Activated effector memory CD4-positive, alpha-beta T cell treated with anti-CD3 and anti-CD28 coated beads, Interleukin-2, amount 50 U/mL, for 16 hours (primary cell): ENCODE measurements around the gene AQP9.

Experiments used
- DNase-seq: peaks from one replicate; pipeline ENCODE4 v3.0.0-alpha.2; 2020

The AQP9 gene

DNA sequence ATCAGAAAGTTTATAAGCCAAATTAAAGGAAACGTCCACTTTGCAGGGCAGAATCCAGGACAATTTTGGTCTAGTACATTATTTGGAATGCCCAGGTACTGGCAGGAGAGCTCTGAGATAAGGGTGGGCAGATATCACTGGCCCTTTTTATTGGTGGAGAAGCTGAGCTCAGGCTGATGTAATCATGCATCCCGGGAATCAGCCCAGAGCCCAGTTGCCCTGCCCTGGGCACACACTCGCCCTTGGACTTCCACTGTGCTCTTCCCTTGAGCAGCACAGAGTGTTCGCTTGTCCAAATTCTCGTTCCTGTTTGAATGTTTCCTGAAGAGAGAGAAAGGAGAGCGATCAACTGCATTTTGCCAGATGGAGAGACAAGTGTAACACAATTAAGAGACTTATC is 3.7 kb downstream of the AQP9 start:
- no peak for DNase-seq

DNA sequence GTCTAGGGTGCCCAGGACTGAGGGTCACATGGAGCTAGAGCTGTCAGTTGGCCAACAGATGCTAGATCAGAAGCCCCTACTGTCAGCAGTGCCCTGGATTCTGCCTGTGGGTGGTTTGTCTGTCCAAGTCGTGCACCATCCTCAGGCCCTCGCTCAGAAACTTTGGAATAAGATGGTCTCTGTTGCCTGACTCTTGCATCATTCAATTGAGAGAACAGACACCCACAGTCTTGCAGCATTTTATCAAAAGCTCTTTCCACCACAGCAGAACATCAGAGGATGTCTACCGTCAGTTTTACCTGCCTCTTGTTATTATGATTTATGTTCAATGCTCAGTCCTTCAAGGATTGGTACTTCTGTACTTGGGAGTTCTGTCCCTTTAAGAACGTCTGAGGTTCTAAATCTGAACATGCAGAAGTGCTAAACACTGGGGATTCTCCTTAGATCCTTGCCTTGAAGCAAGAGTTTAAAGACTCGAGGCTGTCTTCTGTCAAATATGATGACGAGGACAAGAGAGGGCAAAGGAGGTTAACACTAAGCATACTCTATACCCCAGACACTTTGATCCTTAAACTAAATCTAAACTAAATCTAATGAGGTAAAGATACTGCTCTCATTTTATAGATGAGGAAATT is 4.8 kb downstream of the AQP9 start:
- no peak for DNase-seq

DNA sequence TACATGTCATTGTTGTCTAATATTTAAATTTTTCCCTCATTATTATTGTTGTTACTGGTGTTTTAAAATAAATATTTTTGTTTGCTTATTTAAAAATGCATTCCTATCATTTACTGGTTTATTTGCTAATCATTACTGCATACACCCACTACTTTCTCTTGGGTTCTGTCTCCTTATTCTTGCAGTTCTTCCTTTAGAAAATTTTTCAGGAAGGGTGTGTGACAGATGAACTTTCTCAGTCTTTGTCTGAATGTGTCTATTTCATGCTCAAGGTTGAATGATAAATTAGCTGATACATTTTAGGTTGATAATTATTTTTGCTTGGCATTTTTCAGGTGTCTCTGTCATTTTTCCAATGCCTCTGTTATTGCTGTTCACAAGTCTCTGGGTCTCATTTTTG is 7.4 kb downstream of the AQP9 start:
- DNase-seq = no peak

DNA sequence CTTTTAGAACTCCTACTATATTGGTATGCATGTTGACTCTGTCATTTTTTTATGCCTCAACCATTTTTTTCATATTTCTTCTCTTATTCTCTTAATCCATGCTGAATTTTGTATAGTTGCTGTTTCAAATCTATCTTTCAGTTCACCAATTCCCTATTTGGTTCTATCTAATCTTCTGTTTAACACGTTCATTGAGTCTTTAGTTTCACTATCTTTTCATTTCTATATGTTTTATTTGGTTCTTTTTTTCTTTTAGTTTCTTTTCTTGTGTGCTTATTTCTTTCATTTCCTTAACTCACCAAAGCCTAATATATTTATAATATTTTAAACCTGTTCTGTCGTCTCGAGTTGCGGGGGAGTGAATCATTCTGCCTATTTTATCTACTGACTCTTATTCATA is 8.0 kb downstream of the AQP9 start:
- DNase-seq = no peak

DNA sequence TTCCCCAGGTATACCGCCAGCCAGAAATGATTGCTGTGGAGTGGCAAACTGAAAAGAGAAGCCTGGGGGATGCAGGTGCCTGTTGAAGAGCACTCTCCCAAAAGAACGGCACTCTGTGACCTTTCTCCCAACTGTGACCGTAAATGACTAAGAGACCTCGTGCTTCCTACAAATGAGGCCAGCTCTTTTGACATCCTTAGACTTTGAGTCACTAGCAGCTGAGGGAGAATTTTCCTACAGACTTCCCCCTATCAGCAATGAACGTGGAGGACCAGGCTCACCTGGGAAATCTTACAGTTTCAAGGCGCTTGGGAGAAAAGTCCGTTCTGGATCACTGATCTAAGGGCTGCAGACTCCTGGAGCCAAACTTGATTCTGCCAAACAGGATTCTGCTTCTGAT is 8.6 kb downstream of the AQP9 start:
- DNase-seq = no peak

DNA sequence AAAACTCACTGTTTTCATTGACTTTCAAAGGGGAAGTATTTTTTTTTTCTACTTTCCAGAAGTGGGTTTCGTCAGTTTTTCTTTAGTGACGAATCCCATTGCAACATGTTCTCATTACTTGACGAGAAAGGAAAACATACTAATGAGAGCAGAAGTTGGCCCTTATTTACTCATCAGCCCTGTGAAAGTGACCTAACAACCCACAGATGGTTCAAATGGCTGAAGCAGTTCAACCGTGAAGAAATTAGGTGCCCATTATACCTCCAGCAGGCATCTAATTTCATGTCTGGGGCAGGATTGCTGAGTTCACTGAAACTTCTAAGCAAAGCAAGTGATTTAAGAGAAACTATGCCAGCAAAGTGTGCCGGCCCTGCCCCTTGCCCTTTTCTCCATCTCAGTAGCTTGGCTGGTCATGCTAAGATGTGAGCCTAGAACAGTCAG is 9.0 kb downstream of the AQP9 start:
- DNase-seq = no peak

DNA sequence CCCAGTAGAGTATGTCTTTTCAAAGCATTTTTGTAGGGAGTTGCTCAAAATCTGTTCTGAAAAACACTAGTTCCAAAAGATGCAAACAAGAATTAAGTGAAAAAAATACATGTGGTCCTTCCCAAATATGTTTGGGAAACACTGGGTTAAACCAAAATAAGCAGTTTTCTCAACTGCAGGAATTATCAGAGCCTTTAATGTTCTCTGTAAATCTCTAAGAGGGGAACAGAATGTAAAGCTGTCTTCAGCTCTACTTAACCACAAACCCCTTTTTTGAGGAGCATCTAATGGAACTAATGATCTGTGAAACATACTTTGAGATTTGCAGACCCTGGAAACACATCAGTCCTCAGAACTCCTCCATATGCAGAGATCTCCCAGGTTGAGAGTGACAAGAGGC is 9.9 kb downstream of the AQP9 start:
- DNase-seq = no peak

DNA sequence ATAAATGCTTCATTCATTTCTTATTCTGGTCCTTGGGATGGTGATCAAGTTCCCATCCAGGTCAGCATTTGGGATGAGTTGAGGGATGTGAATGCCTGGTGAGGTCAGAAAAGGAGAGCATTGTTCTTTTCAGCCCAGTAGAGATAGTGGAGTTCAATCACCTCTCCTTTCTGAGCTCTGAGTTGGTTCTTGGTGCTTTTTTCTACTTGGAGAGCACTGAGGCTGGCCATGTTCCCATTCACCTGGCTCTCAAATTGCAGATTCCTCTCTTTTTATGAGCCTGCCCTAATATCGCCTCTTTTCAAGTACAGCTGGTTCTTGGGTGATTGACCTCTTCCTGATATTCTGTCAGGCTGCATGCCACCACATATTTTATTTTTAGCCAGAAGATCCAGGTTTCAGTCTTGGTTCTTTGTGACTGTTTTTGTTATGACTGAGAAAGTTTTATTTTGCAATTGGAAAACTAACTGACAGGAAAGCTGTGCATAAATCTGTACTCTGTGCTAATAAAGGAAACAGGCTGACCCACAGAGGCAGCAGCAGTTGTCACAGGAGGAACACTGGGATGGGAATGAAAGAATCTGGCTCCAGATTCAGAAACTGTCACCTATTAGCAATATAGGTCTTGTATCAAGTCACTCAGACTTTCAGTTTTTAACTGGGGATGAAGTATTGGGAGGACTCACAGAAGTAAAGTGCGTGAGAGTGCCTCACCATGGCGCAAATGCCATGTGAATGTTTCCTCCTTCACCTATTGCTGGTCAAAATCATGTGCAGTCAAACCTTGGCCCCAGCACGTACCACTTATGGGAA is 10.7 kb downstream of the AQP9 start:
- no peak for DNase-seq

DNA sequence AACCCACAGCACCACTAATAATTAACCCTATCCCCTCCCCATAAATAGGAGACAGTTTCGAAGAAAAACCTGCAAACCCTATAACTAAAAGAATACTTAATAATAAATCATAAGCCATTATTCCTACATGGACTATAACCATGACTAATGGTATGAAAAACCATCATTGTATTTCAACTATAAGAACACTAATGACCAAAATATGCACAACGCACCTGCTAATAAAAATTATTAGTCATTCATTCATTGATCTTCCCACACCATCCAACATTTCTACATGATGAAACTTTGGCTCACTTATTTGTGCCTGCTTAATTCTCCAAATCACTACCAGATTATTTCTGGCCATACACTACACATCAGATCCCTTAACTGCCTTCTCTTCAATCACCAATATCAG is 16.6 kb downstream of the AQP9 start:
- no peak for DNase-seq

DNA sequence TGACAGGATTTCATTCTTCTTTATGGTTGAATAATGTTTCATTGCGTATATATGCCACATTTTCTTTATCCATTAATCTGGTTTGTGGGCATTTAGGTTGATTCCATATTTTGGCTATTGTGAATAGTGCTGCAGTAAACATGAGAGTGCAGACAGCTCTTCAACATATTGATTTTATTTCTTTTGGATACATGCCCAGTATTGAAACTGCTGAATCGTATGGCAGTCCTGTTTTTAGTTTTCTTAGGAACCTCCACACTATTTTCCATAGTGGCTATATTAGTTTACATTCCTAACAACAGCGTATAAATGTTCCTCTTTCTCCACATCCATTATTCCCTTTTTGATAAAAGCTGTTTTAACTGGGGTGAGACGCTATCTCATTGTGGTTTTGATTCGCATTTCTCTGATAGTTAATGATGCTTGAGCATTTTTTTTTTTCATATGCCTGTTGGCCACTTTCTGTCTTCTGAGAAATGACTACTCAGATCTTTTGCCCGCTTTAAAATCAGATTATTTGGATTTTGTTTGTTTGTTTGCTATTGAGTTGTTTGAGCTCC is 21.7 kb downstream of the AQP9 start:
- no peak for DNase-seq

DNA sequence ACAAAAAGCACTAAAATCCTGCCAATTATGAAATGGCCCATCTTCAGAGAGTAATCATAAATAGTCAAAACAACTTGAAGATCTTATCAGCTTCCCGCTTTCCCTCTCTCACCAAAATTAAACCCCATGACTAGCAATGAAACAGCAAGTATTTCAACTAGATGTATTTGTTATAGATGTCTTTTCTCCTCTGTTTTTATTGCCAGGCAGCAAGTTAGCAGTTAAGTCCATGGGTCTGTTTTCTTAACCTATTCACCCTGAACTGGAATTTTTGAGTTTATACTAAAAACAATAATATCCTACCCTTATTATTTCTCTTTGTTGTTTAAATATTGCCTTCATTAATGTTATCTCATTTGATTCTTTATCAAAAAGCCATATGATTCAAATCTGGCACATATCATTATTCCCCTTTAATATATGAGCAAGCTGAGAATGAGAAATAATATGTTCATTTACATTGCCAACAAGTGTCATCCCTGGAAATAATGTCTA is 23.3 kb downstream of the AQP9 start:
- no peak for DNase-seq

DNA sequence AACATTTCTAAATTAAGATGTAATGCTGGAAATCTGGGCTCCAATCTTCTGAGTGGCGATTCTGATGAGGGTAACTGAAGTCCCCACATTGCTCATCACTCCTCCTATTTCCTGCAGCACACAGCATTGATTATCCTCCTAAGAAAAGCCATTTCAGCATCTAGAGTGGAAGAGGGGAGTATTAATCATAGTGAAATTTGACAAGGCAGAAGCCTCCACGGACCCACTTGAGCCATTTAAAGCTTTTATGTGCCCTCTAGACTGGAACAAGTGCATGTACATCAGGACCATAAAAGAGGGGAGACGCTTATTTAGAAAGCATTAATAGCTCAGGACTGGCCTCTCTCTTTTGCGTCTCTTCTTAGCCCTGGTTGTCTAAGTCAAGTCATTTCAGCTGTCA is 25.8 kb downstream of the AQP9 start:
- no peak for DNase-seq

DNA sequence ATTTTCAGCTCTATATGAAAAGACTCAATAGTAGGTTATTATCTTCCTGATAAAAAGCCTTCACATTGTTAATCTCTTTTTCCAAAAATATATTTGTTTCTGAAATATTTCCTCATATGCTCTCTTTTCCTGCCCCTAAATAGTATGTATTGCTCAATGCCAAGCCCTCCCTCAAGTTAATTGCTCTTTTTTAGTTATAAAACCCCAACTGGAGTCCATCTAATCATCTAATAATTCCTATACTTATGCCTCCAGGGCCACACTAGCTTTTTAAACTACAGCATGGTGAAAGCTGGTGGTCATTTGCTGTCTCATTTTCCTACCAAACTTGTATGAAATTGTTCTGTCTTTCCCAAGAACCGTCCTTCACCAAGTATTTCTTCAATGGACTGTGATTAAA is 26.7 kb downstream of the AQP9 start:
- no peak for DNase-seq

DNA sequence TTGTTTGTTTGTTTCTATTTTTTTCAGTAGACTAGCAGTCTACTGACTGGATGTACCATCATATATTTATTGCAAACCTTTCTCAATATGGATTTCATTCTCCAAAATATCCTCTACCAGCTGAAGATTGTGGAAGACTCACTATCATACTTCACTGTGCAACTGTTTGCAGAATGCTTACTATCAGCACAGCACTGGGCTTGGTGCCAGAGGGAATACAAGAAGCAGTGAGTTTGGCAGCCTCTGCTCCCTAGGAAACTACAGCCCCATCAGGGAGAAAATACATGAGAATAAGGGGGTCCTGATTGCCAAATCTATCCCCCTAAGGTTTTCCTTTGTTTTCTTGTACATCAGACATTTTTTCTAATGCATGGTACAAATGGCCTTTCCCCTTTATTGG is 27.5 kb downstream of the AQP9 start:
- no peak for DNase-seq

DNA sequence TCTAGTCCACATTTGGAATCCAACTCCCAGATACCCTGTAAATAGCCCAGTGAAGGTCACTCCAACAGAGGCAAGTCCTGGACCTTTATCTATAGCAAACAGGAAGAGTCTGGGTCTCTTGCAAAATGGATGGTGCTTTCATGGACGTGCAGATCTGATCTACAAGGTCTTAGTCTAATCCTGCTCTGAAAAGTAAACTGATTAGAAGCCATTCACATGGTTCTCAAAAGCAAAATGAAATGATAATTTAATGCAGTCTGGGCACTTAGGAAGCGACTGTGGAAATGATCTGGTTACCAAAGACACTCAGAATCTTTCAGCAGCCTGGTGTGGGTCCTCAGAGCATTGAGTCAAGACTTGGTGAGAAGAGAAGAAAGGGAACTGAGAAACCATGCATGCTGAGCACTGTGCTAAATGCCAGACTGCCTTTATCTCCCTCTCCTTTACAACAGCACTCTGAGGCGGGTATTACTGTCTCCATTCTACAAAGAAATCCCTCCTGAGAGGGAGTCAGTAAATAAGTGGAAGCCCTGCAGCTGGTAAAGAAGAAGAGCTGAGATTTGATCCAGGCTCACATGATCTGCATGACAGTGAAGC is 29.0 kb downstream of the AQP9 start:
- no peak for DNase-seq

DNA sequence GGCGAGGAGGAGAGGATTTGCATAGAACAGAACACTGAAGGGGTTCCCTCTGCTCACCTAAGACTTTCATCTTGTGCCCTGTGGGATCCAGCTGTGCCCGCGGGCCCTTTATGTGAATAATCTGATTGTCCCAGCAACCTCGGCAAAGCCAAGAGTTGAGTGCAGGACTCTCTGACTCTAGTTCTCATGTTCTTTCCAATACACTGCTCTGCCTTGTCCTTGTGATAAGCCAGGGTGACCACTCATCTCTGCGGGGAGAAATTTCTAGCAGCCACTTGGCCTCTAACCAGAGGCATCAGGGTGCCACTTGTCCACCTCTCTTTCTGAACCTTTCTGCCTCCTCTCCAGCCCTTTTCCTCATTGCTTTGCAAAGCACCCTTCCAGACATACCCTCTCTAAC is 31.8 kb downstream of the AQP9 start:
- no peak for DNase-seq

DNA sequence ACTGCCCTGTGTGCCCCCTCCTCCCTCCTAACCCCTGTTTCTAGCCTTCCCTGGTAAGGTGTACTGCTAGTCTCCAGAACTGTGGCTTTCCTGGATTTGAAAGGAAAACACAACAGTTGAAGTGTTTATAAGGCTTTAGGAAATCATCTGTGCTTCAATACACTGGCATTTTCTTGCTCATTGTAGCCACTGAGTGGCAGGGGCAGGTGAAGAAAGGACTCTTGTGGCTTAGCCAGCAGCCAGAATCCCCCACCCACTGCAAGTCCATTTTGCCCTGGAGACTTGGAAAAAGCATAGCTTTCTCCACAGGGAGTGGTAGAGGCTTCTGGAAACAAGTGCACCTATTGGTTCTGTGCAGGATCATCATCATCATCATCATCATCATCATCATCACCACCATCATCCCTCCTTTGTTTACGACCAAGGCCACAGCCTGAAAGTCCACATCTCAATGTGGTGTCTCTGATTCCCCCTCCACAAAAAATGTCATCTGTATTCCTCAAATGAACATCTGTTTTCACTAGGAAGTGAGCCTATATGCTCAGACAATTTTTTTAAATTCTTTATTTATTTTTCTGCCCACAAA is 33.4 kb downstream of the AQP9 start:
- DNase-seq = no peak

DNA sequence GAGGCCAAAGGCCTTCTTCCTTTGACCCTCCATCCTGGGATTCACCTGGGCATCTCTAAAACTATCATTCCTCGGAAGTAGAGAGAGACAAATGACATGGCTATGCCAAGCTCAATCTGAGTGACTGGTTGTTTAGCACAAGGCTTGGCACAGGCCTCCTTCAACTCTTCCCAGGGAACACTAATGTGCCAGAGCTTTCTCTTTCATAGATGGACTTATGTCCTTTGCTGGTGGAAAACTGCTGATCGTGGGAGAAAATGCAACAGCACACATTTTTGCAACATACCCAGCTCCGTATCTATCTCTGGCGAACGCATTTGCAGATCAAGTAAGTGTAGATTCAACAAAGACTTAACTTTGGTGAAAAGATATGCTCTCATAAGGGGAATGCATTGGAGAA is 36.5 kb downstream of the AQP9 start:
- DNase-seq = no peak

DNA sequence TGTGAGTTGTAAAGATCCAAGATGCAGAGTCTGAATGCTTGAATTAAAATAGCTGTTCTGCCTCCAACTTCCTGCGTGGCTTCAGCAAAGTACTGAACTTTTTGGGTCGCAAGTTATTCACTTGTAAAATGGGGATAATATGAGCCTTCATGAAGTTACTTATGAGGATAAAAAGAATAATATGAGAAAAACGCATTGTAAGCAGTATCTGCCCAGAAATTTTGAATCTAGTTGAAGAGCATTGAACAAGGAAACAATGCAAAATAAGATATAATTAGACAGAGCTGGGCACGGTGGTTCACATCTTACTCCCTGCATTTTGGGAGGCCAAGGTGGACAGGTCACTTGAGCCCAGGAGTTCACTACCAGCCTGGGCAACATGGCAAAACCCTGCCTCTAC is 37.8 kb downstream of the AQP9 start:
- DNase-seq = no peak

DNA sequence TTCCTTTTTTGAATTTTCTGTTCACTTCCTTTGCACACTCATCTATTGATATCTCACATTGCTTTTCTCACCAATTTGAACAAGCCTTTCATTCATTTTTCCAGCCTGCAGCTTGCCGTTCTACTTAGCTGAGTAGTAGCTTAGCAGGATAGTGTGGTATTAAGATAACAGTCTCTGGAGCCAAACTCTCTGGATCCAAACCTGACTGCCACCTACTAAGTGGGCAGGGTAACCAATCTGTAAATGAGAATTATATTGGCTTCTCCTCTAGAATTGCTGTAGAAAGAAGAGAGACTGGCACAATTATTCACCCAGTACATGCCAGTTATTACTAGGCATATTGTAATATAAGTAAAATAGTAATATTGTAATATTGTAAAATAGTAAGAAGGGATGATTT is 40.5 kb downstream of the AQP9 start:
- no peak for DNase-seq

DNA sequence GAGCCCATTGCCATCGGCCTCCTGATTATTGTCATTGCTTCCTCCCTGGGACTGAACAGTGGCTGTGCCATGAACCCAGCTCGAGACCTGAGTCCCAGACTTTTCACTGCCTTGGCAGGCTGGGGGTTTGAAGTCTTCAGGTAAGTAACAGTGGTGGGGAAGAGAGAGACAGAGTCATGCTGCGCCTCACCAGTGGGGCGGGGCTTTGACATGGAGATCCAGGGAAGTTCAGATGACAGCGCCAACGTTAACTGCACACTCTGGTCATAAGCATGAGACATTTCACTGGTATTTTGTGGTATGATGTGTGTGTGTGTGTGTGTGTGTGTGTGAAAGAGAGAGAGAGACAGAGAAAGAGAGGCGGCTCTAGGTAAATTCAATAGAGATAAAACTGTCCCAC is 41.0 kb downstream of the AQP9 start:
- DNase-seq = no peak

DNA sequence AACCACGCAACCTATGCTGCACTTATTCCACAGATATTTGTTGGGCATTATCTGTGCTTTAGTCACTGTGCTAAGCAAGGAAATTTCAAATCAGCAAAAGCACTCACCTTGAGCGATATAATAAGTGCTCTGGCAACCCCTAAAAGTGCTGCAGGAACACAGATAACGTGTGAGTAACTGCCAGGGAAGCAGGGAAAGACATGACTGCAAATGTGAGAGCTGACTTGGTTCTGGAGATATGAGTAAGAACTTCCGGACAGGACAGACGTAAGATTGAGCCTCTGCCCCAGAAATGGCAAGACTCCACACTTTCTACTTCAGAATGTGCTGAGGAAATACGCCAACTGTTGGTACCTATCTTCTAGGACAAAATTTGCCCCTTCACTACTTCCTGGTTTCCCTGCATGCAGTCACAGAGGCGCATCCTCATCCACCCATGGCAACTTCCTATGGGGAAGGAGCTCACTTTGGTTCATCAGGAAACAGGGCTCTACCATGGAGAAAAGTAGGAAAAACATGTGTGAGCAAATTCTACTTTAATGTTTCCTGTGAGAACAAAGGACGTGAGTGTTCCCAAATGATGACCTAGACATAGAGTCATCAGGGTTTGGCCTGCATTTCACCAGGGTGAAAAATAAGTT is 41.7 kb downstream of the AQP9 start:
- DNase-seq = no peak
